Testis (tissue), 2 donors: ENCODE results near the gene PYGB.

ENCODE experiments used
- POLR2A ChIP-seq: fragments of 450-650 bp; IDR thresholded peaks from one replicate; pipeline ENCODE4 v1.6.1; 2017; ENCODE audit warnings: antibody characterized with exemption, mild to moderate bottlenecking, moderate library complexity
- TF ChIP-seq, protein P1 (sequence below), 3 experiments: fragments of 450-650 bp in 2 of 3; fragments of 200-600 bp in 1 of 3; sonication (generic) in 1 of 3; IDR thresholded peaks; one replicate each; pipeline ENCODE4 v1.5.1; 2016 to 2019; ENCODE audit warnings: antibody characterized with exemption in 3 of 3, mild to moderate bottlenecking in 2 of 3, moderate library complexity in 1 of 3

GRCh38 chr20:25324412-25324811 lies 76.5 kb downstream of the PYGB start:
- TF ChIP-seq, protein P1, sequence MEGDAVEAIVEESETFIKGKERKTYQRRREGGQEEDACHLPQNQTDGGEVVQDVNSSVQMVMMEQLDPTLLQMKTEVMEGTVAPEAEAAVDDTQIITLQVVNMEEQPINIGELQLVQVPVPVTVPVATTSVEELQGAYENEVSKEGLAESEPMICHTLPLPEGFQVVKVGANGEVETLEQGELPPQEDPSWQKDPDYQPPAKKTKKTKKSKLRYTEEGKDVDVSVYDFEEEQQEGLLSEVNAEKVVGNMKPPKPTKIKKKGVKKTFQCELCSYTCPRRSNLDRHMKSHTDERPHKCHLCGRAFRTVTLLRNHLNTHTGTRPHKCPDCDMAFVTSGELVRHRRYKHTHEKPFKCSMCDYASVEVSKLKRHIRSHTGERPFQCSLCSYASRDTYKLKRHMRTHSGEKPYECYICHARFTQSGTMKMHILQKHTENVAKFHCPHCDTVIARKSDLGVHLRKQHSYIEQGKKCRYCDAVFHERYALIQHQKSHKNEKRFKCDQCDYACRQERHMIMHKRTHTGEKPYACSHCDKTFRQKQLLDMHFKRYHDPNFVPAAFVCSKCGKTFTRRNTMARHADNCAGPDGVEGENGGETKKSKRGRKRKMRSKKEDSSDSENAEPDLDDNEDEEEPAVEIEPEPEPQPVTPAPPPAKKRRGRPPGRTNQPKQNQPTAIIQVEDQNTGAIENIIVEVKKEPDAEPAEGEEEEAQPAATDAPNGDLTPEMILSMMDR (IDR thresholded peaks at IDR 0.05), result no peak
- TF ChIP-seq POLR2A, result no peak
